PC-9 (cell line): ENCODE data around the gene C2orf78. TPM values are rescaled to one million over a fixed set of nuclear protein-coding genes. Genes with fewer than 3 reads are reported as not detected.
"Not testable (repeated sequence)": the region's sequence is repeated elsewhere in the genome, so short reads cannot be mapped to it uniquely, and the experiment has no call there.

Source experiments
- Bru-seq: library from RNA; stranded (reverse); fragments of 400-500 nt; gene quantifications from one replicate; lab custom pipeline; 2021; lab: Mats Ljungman, UMichigan
- BruChase-seq, 2 experiments: library from RNA; stranded (reverse); fragments of 400-500 nt; gene quantifications; one replicate each; lab custom pipeline; 2021; lab: Mats Ljungman, UMichigan
- BruUV-seq: library from RNA; stranded (reverse); fragments of 400-500 nt; replicated peaks from 2 replicates; lab custom pipeline; 2021; lab: Mats Ljungman, UMichigan
- CTCF ChIA-PET: fragments of 300-600 bp; sonication (Branson Sonifier 250); formaldehyde crosslinking; loops from one replicate; lab custom pipeline; 2022; ENCODE audit warnings: antibody characterized with exemption; lab: Charles Lee
- POLR2A ChIA-PET: fragments of 300-600 bp; sonication (Branson Sonifier 250); formaldehyde crosslinking; loops from one replicate; lab custom pipeline; 2022; ENCODE audit warnings: antibody characterized with exemption; ENCODE audit not compliant: unreplicated experiment; lab: Charles Lee
- DNase-seq, 2 experiments: peaks; one replicate each; pipeline versions ENCODE4 v3.0.0 to v3.0.0-alpha.2; 2015 to 2022; ENCODE audit warnings: mixed read lengths in 1 of 2
- H2AFZ ChIP-seq: fragments of 200-600 bp; sonication (generic); 2 replicates; pipeline ENCODE4 v1.8.1; 2017; ENCODE audit warnings: antibody characterized with exemption
- H3F3A ChIP-seq: fragments of 200-600 bp; sonication (generic); 2 replicates; pipeline ENCODE4 v1.8.1; 2017; ENCODE audit warnings: antibody characterized with exemption, mild to moderate bottlenecking, low read depth; ENCODE audit not compliant: insufficient read depth
- H3K27ac ChIP-seq: fragments of 200-600 bp; sonication (generic); 2 replicates; pipeline ENCODE4 v1.6.1; 2016; ENCODE audit warnings: mixed run types
- H3K27me3 ChIP-seq: fragments of 200-600 bp; sonication (generic); 2 replicates; pipeline ENCODE4 v1.6.1; 2016; ENCODE audit warnings: low read depth, mixed run types; ENCODE audit not compliant: insufficient read depth
- H3K36me3 ChIP-seq: fragments of 200-600 bp; sonication (generic); 2 replicates; pipeline ENCODE4 v1.6.1; 2016; ENCODE audit warnings: low read depth, mixed run types
- H3K4me1 ChIP-seq: fragments of 200-600 bp; sonication (generic); replicated peaks from 2 replicates; pipeline ENCODE4 v1.6.1; 2016; ENCODE audit warnings: mixed run types; ENCODE audit not compliant: insufficient read depth
- H3K4me2 ChIP-seq: fragments of 200-600 bp; sonication (generic); 2 replicates; pipeline ENCODE4 v1.6.1; 2017; ENCODE audit warnings: mixed run types
- H3K4me3 ChIP-seq: fragments of 200-600 bp; sonication (generic); 2 replicates; pipeline ENCODE4 v1.6.1; 2016; ENCODE audit warnings: mixed run types
- H3K79me2 ChIP-seq: fragments of 200-600 bp; sonication (generic); 2 replicates; pipeline ENCODE4 v1.6.1; 2017; ENCODE audit warnings: low read depth, mixed run types
- H3K9me2 ChIP-seq: fragments of 200-600 bp; sonication (generic); 2 replicates; pipeline ENCODE4 v1.8.1; 2017; ENCODE audit warnings: mild to moderate bottlenecking; ENCODE audit not compliant: insufficient read depth
- H3K9me3 ChIP-seq: fragments of 200-600 bp; sonication (generic); 2 replicates; pipeline ENCODE4 v1.8.1; 2016; ENCODE audit warnings: low read depth; ENCODE audit not compliant: insufficient read depth
- H4K20me1 ChIP-seq: fragments of 200-600 bp; sonication (generic); 2 replicates; pipeline ENCODE4 v1.8.1; 2017; ENCODE audit not compliant: insufficient read depth
- CTCF ChIP-seq: fragments of 200-600 bp; sonication (generic); conservative IDR thresholded peaks from 2 replicates; pipeline ENCODE4 v1.6.1; 2017; ENCODE audit warnings: mixed run types, antibody characterized with exemption, mild to moderate bottlenecking, moderate library complexity
- EZH2 ChIP-seq: fragments of 200-600 bp; sonication (generic); IDR thresholded peaks from 2 replicates; pipeline ENCODE4 v1.8.0; 2017; ENCODE audit warnings: antibody characterized with exemption, low read depth
- intact Hi-C: fragments of 100-400 bp; cut with micrococcal nuclease; formaldehyde crosslinking; loops from one replicate; pipeline ENCODE4 v1.10.0; 2022; ENCODE audit not compliant: unreplicated experiment
- long read RNA-seq: library from polyadenylated mRNA; stranded (forward); transcript quantifications from one replicate; pipeline ENCODE4 v2.0.0, GENCODE V29; 2022
- total RNA-seq: library from RNA; stranded (reverse); gene quantifications from 2 replicates; pipeline ENCODE4 v1.2.3, GENCODE V29; 2021

The C2orf78 gene
- total RNA-seq (not detected in 2 replicates), Bru-seq, nascent RNA (percentile 5 among the genes with signal in this experiment), BruChase-seq, experiment 1, labeled RNA remaining after a 2-hour chase (percentile 3 among the genes with signal in this experiment), BruChase-seq, experiment 2, labeled RNA remaining after a 6-hour chase (percentile 5 among the genes with signal in this experiment)
- long read RNA-seq, result 0 reads

GRCh38 chr2:73783883-73784282 lies at the start of gene C2orf78:
Gene C2orf78, plus strand, starts transcription at chr2:73784183. Its CDS starts 127 bp downstream, at chr2:73784310.
- DNase-seq, H3K27ac ChIP-seq, H3F3A ChIP-seq, H3K4me3 ChIP-seq, H3K9me2 ChIP-seq, H3K9me3 ChIP-seq, CTCF ChIA-PET, H3K36me3 ChIP-seq, BruUV-seq, H3K79me2 ChIP-seq, POLR2A ChIA-PET, intact Hi-C loops, H3K27me3 ChIP-seq, H4K20me1 ChIP-seq: not testable (repeated sequence)
- peaks cover 13% of the 10 kb centered on the region for H3K4me1 ChIP-seq
- H2AFZ ChIP-seq, result peak within 1 kb of the TSS; percentile 83
- peak within 1 kb of the TSS; percentile 62 for H3K4me2 ChIP-seq

- POLR2A ChIA-PET, result interaction anchor here (0.6 kb wide), 1 partner anchor 44 kb away, joined by 9 read pairs; no protein-coding TSS in a partner anchor
- Histone ChIP-seq H3K36me3 (peaks cover 9% of the 10 kb centered on the region; the same call in 1 of the 2 replicates), H3K79me2 (peaks cover 22% of the 10 kb centered on the region), H2AFZ (peak overlapping the region; percentile 97), H3F3A (peaks cover 14% of the 10 kb centered on the region; the same call in 1 of the 2 replicates), H4K20me1 (no peaks in the 10 kb centered on the region), H3K4me1 (peaks cover 12% of the 10 kb centered on the region; the same call in 1 of the 2 replicates), H3K9me2 (no peaks in the 10 kb centered on the region), H3K4me2 (peak overlapping the region; percentile 96), H3K27ac (no peak overlapping the region), H3K27me3 (no peaks in the 10 kb centered on the region), H3K4me3 (peak overlapping the region; percentile 94), H3K9me3 (peaks cover 8% of the 10 kb centered on the region; the same call in 1 of the 2 replicates)
- TSS peak; percentile 34 for BruUV-seq
- TF ChIP-seq EZH2 (no peak), CTCF (no peak)
- CTCF ChIA-PET, result no interaction called here
- DNase-seq, result no peak
- intact Hi-C loops, result no loop called here
Measured at GRCh38 chr2:73736378-73736777, 47.6 kb upstream of the C2orf78 start.

- Histone ChIP-seq H3K4me1 (peaks cover 12% of the 10 kb centered on the region; the same call in 1 of the 2 replicates), H3K9me2 (no peaks in the 10 kb centered on the region), H3K36me3 (peaks cover 2% of the 10 kb centered on the region; the same call in 1 of the 2 replicates), H3K9me3 (peaks cover 8% of the 10 kb centered on the region; the same call in 1 of the 2 replicates), H4K20me1 (no peaks in the 10 kb centered on the region), H3K27ac (peak within 1 kb of the TSS; percentile 23), H3K4me3 (peak within 1 kb of the TSS; percentile 94), H3K79me2 (peaks cover 22% of the 10 kb centered on the region), H3F3A (peaks cover 14% of the 10 kb centered on the region; the same call in 1 of the 2 replicates), H3K27me3 (no peaks in the 10 kb centered on the region), H2AFZ (peak within 1 kb of the TSS; percentile 97), H3K4me2 (peak within 1 kb of the TSS; percentile 96)
- BruUV-seq, result no TSS peak
- ChIA-PET CTCF (interaction anchor here (1.0 kb wide), 1 partner anchor 10 kb away, joined by 3 read pairs; no protein-coding TSS in a partner anchor), POLR2A (interaction anchor here (0.6 to 0.7 kb wide), 8 partner anchors 45 to 721 kb away, joined by 3 to 9 read pairs (median 4); partner anchors contain the start of genes CCT7 and WBP1)
- intact Hi-C loops, result no loop called here
- TF ChIP-seq CTCF, result no peak
- TF ChIP-seq EZH2, result no peak
- peak; percentile 94 for DNase-seq
Measured at GRCh38 chr2:73736855-73737779, 46.9 kb upstream of the C2orf78 start, which contains the start of gene TPRKB. Gene TPRKB, minus strand, starts transcription at chr2:73737345. Its CDS starts 2,776 bp downstream, at chr2:73734569.
